Trophoblast cell (in vitro differentiated cells and primary cell): ENCODE results near the gene RBL2.

Experiments
- DNase-seq, 2 donors: peaks; one replicate each; pipeline ENCODE4 v3.0.0-alpha.2; 2016
- H2AFZ ChIP-seq: 2 replicates; pipeline ENCODE4 v1.6.1; 2013; ENCODE audit warnings: low read length, moderate library complexity, mild to moderate bottlenecking; ENCODE audit not compliant: insufficient read depth, poor library complexity
- H2AK5ac ChIP-seq: 2 replicates; pipeline ENCODE4 v1.6.1; 2013; ENCODE audit warnings: mild to moderate bottlenecking, low read length
- H2BK120ac ChIP-seq: 2 replicates; pipeline ENCODE4 v1.6.1; 2013; ENCODE audit warnings: low read length, mild to moderate bottlenecking, moderate library complexity; ENCODE audit not compliant: insufficient read depth, poor library complexity
- H2BK12ac ChIP-seq: 2 replicates; pipeline ENCODE4 v1.6.1; 2013; ENCODE audit warnings: mild to moderate bottlenecking, low read length, moderate library complexity
- H2BK5ac ChIP-seq: 2 replicates; pipeline ENCODE4 v1.6.1; 2013; ENCODE audit warnings: low read length, low read depth, moderate library complexity, mild to moderate bottlenecking; ENCODE audit not compliant: poor library complexity
- H3K14ac ChIP-seq: 2 replicates; pipeline ENCODE4 v1.6.1; 2013; ENCODE audit warnings: mild to moderate bottlenecking, low read length
- H3K18ac ChIP-seq: 2 replicates; pipeline ENCODE4 v1.6.1; 2013; ENCODE audit warnings: mild to moderate bottlenecking, low read length
- H3K23ac ChIP-seq: 2 replicates; pipeline ENCODE4 v1.6.1; 2013; ENCODE audit warnings: low read length
- H3K27ac ChIP-seq: 2 replicates; pipeline ENCODE4 v1.5.1; 2013; ENCODE audit warnings: low read depth, mild to moderate bottlenecking, inconsistent platforms, low read length, moderate library complexity
- H3K27me3 ChIP-seq: 2 replicates; pipeline ENCODE4 v1.6.1; 2013; ENCODE audit warnings: inconsistent platforms, mild to moderate bottlenecking, low read length, moderate library complexity; ENCODE audit not compliant: insufficient read depth
- H3K36me3 ChIP-seq, 2 experiments: 1 replicate in 1 of 2; 2 replicates in 1 of 2; pipeline ENCODE4 v1.6.1; 2013; ENCODE audit warnings: low read length in 2 of 2, mild to moderate bottlenecking in 2 of 2, moderate library complexity in 1 of 2; ENCODE audit not compliant: insufficient read depth in 2 of 2, control insufficient read depth in 1 of 2
- H3K4ac ChIP-seq: 2 replicates; pipeline ENCODE4 v1.6.1; 2013; ENCODE audit warnings: low read depth, mild to moderate bottlenecking, low read length, moderate library complexity
- H3K4me1 ChIP-seq, 2 experiments: 1 replicate in 1 of 2; 2 replicates in 1 of 2; pipeline ENCODE4 v1.6.1; 2013; ENCODE audit warnings: low read length in 2 of 2, mild to moderate bottlenecking in 2 of 2, moderate library complexity in 1 of 2; ENCODE audit not compliant: insufficient read depth in 2 of 2, control insufficient read depth in 1 of 2
- H3K4me2 ChIP-seq: 2 replicates; pipeline ENCODE4 v1.6.1; 2013; ENCODE audit warnings: inconsistent platforms, mild to moderate bottlenecking, low read length, moderate library complexity
- H3K4me3 ChIP-seq: 2 replicates; pipeline ENCODE4 v1.5.1; 2013; ENCODE audit warnings: mild to moderate bottlenecking, low read depth, low read length, inconsistent platforms
- H3K79me1 ChIP-seq: one replicate; pipeline ENCODE4 v1.6.1; 2013; ENCODE audit warnings: low read length
- H3K79me2 ChIP-seq: 2 replicates; pipeline ENCODE4 v1.6.1; 2013; ENCODE audit warnings: low read length, mild to moderate bottlenecking; ENCODE audit not compliant: control insufficient read depth, insufficient read depth, poor library complexity
- H3K9ac ChIP-seq: 2 replicates; pipeline ENCODE4 v1.6.1; 2013; ENCODE audit warnings: mild to moderate bottlenecking, low read length
- H3K9me3 ChIP-seq: 2 replicates; pipeline ENCODE4 v1.6.1; 2013; ENCODE audit warnings: low read depth, mild to moderate bottlenecking, control low read depth, inconsistent platforms, low read length; ENCODE audit not compliant: insufficient read depth
- H4K12ac ChIP-seq: 2 replicates; pipeline ENCODE4 v1.6.1; 2013; ENCODE audit warnings: low read depth, mild to moderate bottlenecking, low read length, moderate library complexity
- H4K8ac ChIP-seq: 2 replicates; pipeline ENCODE4 v1.6.1; 2013; ENCODE audit warnings: low read depth, mild to moderate bottlenecking, low read length, moderate library complexity
- H4K91ac ChIP-seq: one replicate; pipeline ENCODE4 v1.6.1; 2013; ENCODE audit warnings: low read depth, mild to moderate bottlenecking, low read length, moderate library complexity
- WGBS: extraction: QIAGEN DNeasy Blood & Tissue Kit; methylation state at CpG from one replicate; pipeline ENCODE4 v1.1.7; 2013; ENCODE audit warnings: missing lambda C conversion rate; ENCODE audit not compliant: insufficient read length, insufficient coverage; ENCODE audit errors: extremely low coverage; 5-methylcytosine and 5-hydroxymethylcytosine counted together

Gene RBL2

GRCh38 chr16:53433930-53434376 lies 318 bp upstream of the RBL2 start:
- H3K4me3 ChIP-seq: no peak overlapping the region
- H3K4me1 ChIP-seq: peaks cover 0 to 4% of the 10 kb centered on the region in 2 experiments
- H3K27me3 ChIP-seq: no peaks in the 10 kb centered on the region
- peak overlapping the region; percentile 98 for H3K27ac ChIP-seq
- H3K23ac ChIP-seq: no peak overlapping the region
- peak overlapping the region; percentile 78 for H3K14ac ChIP-seq
- peak overlapping the region; percentile 94 for H2BK5ac ChIP-seq
- no peak overlapping the region for H2AK5ac ChIP-seq
- peaks cover 9% of the 10 kb centered on the region for H3K79me2 ChIP-seq
- peak overlapping the region; percentile 86 for H4K91ac ChIP-seq
- no CpG with 5 or more reads among the region's 13 CpGs for WGBS
- peak overlapping the region; percentile 73 for H3K4ac ChIP-seq
- H2BK120ac ChIP-seq: peak overlapping the region; percentile 79
- peak overlapping the region; percentile 87 for H3K4me2 ChIP-seq
- H3K9me3 ChIP-seq: no peaks in the 10 kb centered on the region
- peak overlapping the region; percentile 15 for H2BK12ac ChIP-seq
- DNase-seq: peak in 1 of 2 donors; percentile 31
- no peaks in the 10 kb centered on the region for H3K36me3 ChIP-seq
- no peak overlapping the region for H2AFZ ChIP-seq
- peaks cover 28% of the 10 kb centered on the region for H3K79me1 ChIP-seq
- peak overlapping the region; percentile 83 for H4K8ac ChIP-seq
- peak overlapping the region; percentile 72 for H3K18ac ChIP-seq
- H3K9ac ChIP-seq: peak overlapping the region; percentile 15
- H4K12ac ChIP-seq: no peak overlapping the region

GRCh38 chr16:53435066-53435688 lies 906 bp downstream of the RBL2 start:
- Histone ChIP-seq H3K4ac (peak overlapping the region; percentile 31), H3K4me3 (peak overlapping the region; percentile 99), H3K4me2 (peak overlapping the region; percentile 87), H2BK5ac (peak overlapping the region; percentile 86), H3K18ac (peak overlapping the region; percentile 95), H3K79me1 (peaks cover 26% of the 10 kb centered on the region), H2AK5ac (peak overlapping the region; percentile 41), H3K36me3 (peaks cover 1 to 2% of the 10 kb centered on the region in 2 experiments), H3K23ac (no peak overlapping the region), H2AFZ (peak overlapping the region; percentile 98), H3K27me3 (no peaks in the 10 kb centered on the region), H4K91ac (peak overlapping the region; percentile 96), H4K12ac (peak overlapping the region; percentile 93), H3K4me1 (peaks cover 0 to 4% of the 10 kb centered on the region in 2 experiments), H2BK12ac (no peak overlapping the region), H3K79me2 (peaks cover 9% of the 10 kb centered on the region), H2BK120ac (no peak overlapping the region), H3K9me3 (no peaks in the 10 kb centered on the region), H4K8ac (peak overlapping the region; percentile 96), H3K9ac (peak overlapping the region; percentile 97), H3K14ac (peak overlapping the region; percentile 95), H3K27ac (peak overlapping the region; percentile 98)
- WGBS: no CpG with 5 or more reads among the region's 28 CpGs
- peak; percentile 96 for DNase-seq

GRCh38 chr16:53440125-53440524 lies 5.9 kb downstream of the RBL2 start:
- Histone ChIP-seq H4K8ac (no peak overlapping the region), H3K9ac (no peak overlapping the region), H3K14ac (no peak overlapping the region), H4K91ac (no peak overlapping the region), H4K12ac (no peak overlapping the region), H3K36me3 (peaks cover 7 to 13% of the 10 kb centered on the region in 2 experiments), H3K18ac (no peak overlapping the region), H3K27me3 (no peaks in the 10 kb centered on the region), H3K4me2 (no peak overlapping the region), H2BK120ac (no peak overlapping the region), H3K79me2 (peaks cover 1% of the 10 kb centered on the region), H2BK12ac (no peak overlapping the region), H3K9me3 (no peaks in the 10 kb centered on the region), H2BK5ac (no peak overlapping the region), H2AFZ (no peak overlapping the region), H3K4me3 (no peak overlapping the region), H3K4ac (no peak overlapping the region), H3K27ac (no peak overlapping the region), H3K23ac (no peak overlapping the region), H3K79me1 (peaks cover 1% of the 10 kb centered on the region), H2AK5ac (no peak overlapping the region), H3K4me1 (no peaks in the 10 kb centered on the region)
- WGBS: no CpG with 5 or more reads among the region's 5 CpGs
- DNase-seq: no peak

- no peaks in the 10 kb centered on the region for H3K9me3 ChIP-seq
- H2BK5ac ChIP-seq: no peak overlapping the region
- peaks cover 10 to 15% of the 10 kb centered on the region in 2 experiments for H3K36me3 ChIP-seq
- H3K27me3 ChIP-seq: no peaks in the 10 kb centered on the region
- H2AFZ ChIP-seq: no peak overlapping the region
- no peak overlapping the region for H3K4me3 ChIP-seq
- no peak overlapping the region for H3K4me2 ChIP-seq
- no peak overlapping the region for H4K91ac ChIP-seq
- H3K14ac ChIP-seq: no peak overlapping the region
- no peaks in the 10 kb centered on the region for H3K79me1 ChIP-seq
- H3K4ac ChIP-seq: no peak overlapping the region
- H3K79me2 ChIP-seq: no peaks in the 10 kb centered on the region
- no peak overlapping the region for H3K18ac ChIP-seq
- H4K8ac ChIP-seq: no peak overlapping the region
- no peak overlapping the region for H3K27ac ChIP-seq
- H2BK12ac ChIP-seq: no peak overlapping the region
- no peak overlapping the region for H3K9ac ChIP-seq
- DNase-seq: no peak
- no peak overlapping the region for H2AK5ac ChIP-seq
- WGBS: no CpG with 5 or more reads among the region's 5 CpGs
- no peak overlapping the region for H3K23ac ChIP-seq
- H2BK120ac ChIP-seq: no peak overlapping the region
- H4K12ac ChIP-seq: no peak overlapping the region
- no peaks in the 10 kb centered on the region for H3K4me1 ChIP-seq
Measured at GRCh38 chr16:53445534-53445933, 11.3 kb downstream of the RBL2 start.
